ENCODE results near the gene PANK4.

The PANK4 gene

GRCh38 chr1:2516124-2516523, 10.3 kb downstream of the PANK4 start:
- no peak overlapping the region for H3K4me3 ChIP-seq (ENCODE audit: control insufficient read depth, low read depth, low read length)
- DNase-seq (ENCODE audit: low read depth): no peak
- TF ChIP-seq, protein P1, sequence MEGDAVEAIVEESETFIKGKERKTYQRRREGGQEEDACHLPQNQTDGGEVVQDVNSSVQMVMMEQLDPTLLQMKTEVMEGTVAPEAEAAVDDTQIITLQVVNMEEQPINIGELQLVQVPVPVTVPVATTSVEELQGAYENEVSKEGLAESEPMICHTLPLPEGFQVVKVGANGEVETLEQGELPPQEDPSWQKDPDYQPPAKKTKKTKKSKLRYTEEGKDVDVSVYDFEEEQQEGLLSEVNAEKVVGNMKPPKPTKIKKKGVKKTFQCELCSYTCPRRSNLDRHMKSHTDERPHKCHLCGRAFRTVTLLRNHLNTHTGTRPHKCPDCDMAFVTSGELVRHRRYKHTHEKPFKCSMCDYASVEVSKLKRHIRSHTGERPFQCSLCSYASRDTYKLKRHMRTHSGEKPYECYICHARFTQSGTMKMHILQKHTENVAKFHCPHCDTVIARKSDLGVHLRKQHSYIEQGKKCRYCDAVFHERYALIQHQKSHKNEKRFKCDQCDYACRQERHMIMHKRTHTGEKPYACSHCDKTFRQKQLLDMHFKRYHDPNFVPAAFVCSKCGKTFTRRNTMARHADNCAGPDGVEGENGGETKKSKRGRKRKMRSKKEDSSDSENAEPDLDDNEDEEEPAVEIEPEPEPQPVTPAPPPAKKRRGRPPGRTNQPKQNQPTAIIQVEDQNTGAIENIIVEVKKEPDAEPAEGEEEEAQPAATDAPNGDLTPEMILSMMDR (IDR thresholded peaks at IDR 0.05; ENCODE audit: control insufficient read depth, insufficient read depth, low read depth, low read length, missing control alignments): no peak

DNA sequence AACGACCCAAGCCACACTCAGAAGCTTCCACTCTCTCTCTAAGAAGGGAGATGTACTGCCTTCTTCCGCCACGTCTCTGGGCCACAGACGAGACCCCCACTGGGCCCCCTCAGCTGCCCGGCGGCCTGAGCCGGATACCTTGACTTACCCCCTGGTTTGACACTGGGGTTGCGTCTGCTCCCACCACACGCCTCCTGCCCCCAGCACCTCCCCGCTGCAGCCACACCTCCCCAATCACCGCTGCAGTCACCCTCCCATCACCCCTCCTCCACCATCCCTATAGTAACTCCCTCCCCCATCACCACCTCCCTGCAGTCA, 10.7 kb downstream of the PANK4 start:
- TF ChIP-seq, protein P1 (IDR thresholded peaks at IDR 0.05; ENCODE audit: control insufficient read depth, insufficient read depth, low read depth, low read length, missing control alignments): no peak
- DNase-seq (ENCODE audit: low read depth): no peak
- H3K4me3 ChIP-seq (ENCODE audit: control insufficient read depth, low read depth, low read length): no peak overlapping the region

GRCh38 chr1:2514863-2515762, 11.3 kb downstream of the PANK4 start:
- H3K4me3 ChIP-seq (ENCODE audit: control insufficient read depth, low read depth, low read length): no peak overlapping the region
- TF ChIP-seq, protein P1 (IDR thresholded peaks at IDR 0.05; ENCODE audit: control insufficient read depth, insufficient read depth, low read depth, low read length, missing control alignments): peak; percentile 15
- DNase-seq (ENCODE audit: low read depth): no peak

GRCh38 chr1:2513939-2514652, 12.3 kb downstream of the PANK4 start:
- TF ChIP-seq, protein P1 (IDR thresholded peaks at IDR 0.05; ENCODE audit: control insufficient read depth, insufficient read depth, low read depth, low read length, missing control alignments): no peak
- DNase-seq (ENCODE audit: low read depth): no peak
- H3K4me3 ChIP-seq (ENCODE audit: control insufficient read depth, low read depth, low read length): no peak overlapping the region

DNA sequence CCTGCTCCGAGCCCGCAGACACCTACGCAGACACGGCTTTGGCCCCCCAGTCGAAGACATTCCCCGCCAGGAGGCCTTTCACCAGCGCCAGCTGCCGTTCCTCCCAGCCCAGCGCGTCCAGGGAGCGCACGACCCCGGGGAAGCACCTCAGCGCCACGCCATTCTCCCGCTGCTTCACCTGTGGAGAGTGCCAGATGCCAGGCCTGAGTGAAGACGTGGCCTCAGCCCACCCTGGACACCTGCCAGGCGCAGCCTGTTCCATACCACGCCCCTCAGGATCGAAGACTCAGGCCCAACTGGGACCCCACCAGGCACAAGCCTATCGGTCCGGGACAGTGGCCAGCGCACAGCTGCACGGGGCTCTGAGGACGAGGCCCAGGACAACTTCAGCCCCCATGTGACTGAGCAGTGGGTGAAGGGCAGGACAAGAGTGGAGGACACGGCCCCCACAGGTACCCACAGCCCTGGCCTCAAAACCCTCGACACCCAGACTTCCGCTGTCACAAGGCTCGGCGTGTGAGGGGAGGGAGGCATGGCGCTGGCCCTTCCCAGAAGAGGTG, 13.5 kb downstream of the PANK4 start:
- no peak for DNase-seq (ENCODE audit: low read depth)
- no peak overlapping the region for H3K4me3 ChIP-seq (ENCODE audit: control insufficient read depth, low read depth, low read length)
- TF ChIP-seq, protein P1 (IDR thresholded peaks at IDR 0.05; ENCODE audit: control insufficient read depth, insufficient read depth, low read depth, low read length, missing control alignments): no peak

DNA sequence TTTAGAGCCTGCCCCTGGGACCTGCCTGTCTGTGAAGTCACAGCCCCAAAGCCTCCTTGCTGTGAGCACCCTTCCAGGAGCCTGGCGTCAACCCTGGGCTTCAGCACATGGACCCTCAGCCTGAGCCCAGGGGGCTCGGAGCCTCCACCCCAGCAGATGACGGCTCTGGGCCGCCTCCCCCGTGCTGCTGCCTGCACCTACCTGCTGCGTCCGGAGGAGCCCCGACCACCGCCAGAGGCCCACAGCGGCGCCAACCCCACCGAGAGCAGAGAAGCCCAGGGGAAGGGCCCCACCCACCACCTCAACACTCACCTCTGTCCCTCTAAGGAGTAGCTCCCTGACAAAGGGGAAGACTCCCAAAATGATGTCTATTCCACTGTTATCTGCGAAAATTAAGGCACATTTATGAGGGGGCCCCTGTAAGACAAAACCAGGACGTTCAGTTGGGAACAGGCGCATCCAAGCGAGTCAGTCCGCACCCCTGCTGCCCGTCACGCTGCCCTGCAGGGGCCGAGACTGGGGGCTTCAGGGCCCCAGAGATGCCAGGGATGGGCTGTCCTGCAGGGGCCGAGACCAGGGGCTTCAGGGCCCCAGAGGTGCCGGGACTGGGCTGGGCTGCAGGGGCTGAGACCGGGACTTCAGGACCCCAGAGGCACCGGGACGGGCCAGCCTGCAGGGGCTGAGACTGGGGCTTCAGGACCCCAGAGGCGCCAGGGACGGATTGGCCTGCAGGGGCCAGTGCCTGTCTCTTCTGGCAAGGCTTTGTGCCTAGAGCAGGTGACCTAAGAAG, 15.8 kb downstream of the PANK4 start:
- TF ChIP-seq, protein P1 (IDR thresholded peaks at IDR 0.05; ENCODE audit: control insufficient read depth, insufficient read depth, low read depth, low read length, missing control alignments): no peak
- H3K4me3 ChIP-seq (ENCODE audit: control insufficient read depth, low read depth, low read length): no peak overlapping the region
- no peak for DNase-seq (ENCODE audit: low read depth)
